ENCODE data around the gene SRP68.

- TF ChIP-seq MAX (CRISPR knock-in tag; IDR thresholded peaks at IDR 0.05) (no peak), SMAD4 (CRISPR knock-in tag; IDR thresholded peaks at IDR 0.05) (no peak), ZMAT4 (CRISPR knock-in tag; IDR thresholded peaks at IDR 0.05) (no peak), RORB (CRISPR knock-in tag; IDR thresholded peaks at IDR 0.05) (no peak), CREM (CRISPR knock-in tag; IDR thresholded peaks at IDR 0.05) (no peak), NR1H2 (CRISPR knock-in tag; IDR thresholded peaks at IDR 0.05) (no peak), CTCF (IDR thresholded peaks at IDR 0.05) (no peak), MLX (CRISPR knock-in tag; IDR thresholded peaks at IDR 0.05) (no peak), USF1 (CRISPR knock-in tag; IDR thresholded peaks at IDR 0.05) (no peak), ZNF416 (CRISPR knock-in tag; IDR thresholded peaks at IDR 0.05) (no peak), KAT7 (CRISPR knock-in tag; IDR thresholded peaks at IDR 0.05; ENCODE audit: borderline replicate concordance) (no peak), IRF2 (CRISPR knock-in tag; IDR thresholded peaks at IDR 0.05; ENCODE audit: borderline replicate concordance, low read depth) (no peak), SP1 (CRISPR knock-in tag; conservative IDR thresholded peaks at IDR 0.05) (no peak), FOXJ3 (CRISPR knock-in tag; IDR thresholded peaks at IDR 0.05; ENCODE audit: borderline replicate concordance) (no peak)
Observed at GRCh38 chr17:76077584-76078110, 5.3 kb upstream of the SRP68 start.
